GM21576 (cell line): ENCODE measurements around the gene POLD3.
"Not testable (repeated sequence)": the region's sequence is repeated elsewhere in the genome, so short reads cannot be mapped to it uniquely, and the experiment has no call there.

Experiments used
- ATAC-seq: cut with Tn5 transposase; IDR thresholded peaks from one replicate; pipeline ENCODE4 v1.9.1; 2021; ENCODE audit warnings: mild to moderate bottlenecking, moderate library complexity; ENCODE audit not compliant: unreplicated experiment

POLD3 gene

DNA sequence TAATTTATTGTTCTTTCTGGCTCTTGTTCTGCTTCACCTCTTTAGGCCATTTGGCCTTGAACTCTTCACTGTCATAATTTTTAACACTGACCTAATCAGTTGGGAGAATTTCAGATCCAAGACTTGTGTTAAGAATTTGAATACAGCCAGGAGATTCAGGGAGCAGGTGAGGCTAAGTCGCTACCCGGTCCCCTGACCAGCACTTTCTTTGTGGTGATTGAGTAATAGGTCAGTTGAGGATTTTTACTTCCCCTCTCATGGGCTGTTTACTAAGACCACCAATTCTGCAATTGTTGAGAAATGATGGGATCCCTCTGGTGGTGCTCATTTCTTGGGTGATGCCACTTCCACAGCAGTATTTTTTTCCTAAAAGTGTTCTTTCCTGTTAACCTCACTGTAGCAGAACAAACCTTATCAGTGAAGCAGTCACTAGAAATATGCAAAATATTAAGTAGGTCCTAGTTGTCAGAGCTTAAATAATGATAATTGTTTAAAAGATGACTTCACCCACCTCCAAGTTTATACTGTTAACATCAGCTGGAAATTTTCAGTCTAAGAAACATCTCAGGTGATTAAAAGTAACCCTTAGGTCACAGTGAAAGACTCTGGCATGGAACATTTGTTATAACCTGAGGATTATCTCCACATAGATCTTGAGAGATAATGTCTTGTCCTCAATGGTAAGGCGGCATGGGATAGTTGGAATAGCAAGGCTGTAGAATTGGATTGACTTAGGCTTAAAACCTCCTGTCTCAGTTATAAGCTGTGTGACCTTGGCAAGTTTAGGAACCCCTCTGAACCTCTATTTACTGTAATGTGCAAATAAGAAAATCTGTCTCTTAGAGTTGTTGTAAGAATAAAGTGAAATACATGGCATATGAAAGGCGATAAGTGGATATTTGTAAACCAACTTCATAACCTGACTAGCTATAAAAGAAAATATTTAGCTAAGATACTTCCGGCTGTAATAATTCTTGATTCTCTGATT, 41.3 kb downstream of the POLD3 start:
- ATAC-seq = no peak

DNA sequence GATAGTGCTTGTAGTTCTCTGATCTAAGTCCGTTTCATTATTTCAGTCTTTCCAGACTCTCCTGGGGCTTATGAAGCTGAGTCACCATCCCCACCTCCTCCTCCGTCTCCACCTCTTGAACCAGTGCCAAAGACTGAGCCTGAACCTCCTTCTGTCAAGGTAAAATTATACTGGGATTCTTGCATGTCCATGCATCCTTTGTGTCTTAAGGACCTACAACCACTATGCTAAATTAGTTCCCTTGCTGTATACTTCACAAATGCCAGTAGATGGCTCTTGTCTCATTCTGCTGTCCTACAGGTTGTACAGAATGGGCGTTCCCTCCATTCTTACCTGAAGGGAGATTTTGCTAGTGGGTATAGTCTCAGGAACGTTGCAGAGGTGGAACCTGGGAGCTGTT, 42.2 kb downstream of the POLD3 start:
- no peak for ATAC-seq

DNA sequence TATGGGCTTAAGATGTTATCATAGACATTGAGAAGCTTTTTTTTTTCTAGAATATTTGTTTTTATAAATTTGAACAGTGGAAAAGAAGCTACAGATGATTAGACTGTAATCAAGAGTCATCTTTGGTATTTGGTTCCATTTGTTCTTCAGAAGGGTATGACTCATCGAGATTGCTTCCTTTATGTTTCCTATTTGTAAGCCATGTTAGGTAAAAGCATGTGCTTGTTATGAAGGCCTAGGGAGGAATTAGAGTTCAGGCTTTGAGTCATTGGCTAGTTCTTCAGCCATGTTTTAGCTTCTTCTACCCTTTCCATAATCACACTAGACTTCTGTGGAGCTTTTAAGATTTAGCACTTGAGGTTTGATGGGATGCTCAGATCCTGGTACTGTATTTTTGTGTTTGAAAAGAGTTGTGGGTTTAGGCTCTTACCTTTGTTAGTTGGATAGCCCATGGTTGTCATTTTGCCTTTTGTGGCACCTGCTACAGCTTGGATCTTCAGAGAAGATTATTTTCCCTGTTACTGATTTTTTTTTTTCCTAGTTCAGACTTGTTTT, 44.3 kb downstream of the POLD3 start:
- ATAC-seq = no peak

DNA sequence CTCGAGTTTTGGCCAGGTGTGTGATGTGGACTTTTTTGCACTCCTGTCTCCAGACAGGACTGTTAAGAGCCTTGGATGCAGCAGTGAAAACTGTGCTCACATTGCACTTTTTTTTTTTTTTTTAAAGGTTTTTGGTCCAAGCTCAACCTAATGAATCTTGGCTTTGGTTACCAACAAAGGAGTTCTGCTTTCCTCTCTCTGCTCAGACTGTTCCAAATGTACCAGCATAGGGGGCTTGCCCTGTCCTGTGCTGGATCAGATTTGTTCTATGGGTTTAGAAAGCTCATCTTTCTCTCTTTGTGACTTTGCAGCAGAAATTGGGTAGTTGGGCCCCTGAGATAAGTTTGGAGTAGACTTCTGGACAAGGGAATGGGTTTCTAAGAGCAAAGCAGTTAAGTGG, 45.3 kb downstream of the POLD3 start:
- ATAC-seq = no peak

DNA sequence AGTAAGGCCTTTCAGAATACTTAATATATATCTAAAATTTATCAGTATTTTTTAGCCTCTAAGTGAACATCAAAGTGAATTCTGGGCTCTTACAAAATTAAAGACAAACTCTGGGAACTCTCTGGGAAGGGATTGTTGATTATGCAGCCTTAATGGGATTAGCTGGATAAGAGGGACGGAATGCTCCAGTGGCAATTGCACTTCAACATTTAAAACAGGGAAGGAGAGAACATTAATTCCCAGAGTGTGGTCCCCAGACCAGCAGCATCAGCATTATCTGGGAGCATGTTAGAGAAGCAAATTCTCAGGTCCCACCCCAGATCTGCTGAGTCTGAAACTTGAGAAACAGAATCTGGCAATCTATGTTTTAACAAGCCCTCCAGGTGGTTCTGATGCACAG, 46.5 kb downstream of the POLD3 start:
- ATAC-seq = no peak

DNA sequence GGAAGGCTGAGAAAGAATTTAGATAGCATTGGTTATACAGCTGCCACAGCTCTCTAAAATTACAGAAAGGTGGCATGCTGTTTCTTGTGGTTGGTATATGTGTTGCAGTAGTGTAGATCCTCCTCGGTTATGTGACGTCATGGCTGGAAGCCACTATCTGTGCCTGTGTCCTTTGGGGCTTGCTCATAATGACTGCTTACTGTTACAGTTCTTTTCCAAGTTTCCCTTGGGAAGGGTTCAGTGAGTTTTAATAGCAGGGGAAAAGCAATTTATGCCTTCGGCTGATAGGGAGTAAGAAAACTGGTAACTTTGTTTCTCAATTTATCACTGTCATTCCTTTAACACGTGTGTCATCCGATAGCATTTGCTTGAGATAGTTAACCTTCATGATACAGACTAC, 47.2 kb downstream of the POLD3 start:
- no peak for ATAC-seq

DNA sequence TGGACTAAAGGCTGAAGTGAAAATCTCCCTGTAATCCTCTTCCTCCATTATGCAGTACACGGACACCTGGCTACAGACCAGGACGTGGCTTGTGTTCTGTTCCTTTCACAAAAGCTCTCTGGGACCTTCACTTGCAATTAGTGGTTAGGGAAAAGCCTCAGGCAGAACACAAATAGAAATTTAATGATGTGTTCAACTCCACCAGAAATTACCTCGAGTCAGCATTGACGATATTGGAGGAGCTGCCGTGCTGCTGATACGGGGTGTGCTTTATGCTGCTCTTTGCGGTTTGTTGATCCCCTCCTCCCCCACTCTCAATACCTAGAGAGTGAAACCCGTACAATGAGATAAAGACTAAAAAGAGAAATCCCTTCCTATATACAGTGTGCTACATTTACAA, 48.9 kb downstream of the POLD3 start:
- no peak for ATAC-seq

DNA sequence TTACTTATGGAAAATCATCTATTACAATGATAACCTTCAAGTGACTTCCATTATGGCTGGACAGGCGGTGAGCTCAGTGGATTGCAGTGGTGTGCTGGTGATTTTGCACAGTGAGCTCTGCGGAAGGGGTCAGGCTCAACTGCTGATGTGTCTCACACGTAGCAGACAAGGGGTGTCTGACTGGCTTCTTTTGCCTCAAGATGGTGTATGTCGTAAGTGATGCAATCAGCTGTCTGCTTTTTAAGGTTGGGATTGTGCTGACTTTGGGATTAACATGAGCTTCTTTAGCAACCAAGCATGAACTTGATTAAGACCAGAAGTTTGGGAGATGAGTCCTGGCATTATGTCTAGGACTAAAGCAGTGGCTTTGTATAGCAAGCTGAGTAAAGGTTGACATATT, 49.5 kb downstream of the POLD3 start:
- no peak for ATAC-seq

DNA sequence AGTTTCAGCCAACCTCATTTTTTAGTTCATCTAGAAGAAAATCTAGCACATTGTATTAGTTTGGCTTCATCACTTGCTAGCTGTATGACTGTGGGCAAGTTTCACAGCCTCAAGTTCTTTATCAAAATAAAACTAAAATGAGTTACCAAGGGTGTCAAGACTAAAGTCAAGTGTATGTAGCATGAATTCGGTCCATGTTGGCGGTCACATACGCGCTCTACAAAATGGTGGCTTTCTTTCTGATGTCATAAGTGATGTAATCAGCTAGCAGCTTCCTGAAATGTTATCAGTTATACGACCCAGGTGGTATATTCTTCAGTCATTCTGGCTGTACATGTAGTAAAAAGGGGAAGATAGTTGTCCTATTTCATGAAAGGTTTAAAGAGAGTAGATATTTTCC, 50.5 kb downstream of the POLD3 start:
- ATAC-seq = no peak

DNA sequence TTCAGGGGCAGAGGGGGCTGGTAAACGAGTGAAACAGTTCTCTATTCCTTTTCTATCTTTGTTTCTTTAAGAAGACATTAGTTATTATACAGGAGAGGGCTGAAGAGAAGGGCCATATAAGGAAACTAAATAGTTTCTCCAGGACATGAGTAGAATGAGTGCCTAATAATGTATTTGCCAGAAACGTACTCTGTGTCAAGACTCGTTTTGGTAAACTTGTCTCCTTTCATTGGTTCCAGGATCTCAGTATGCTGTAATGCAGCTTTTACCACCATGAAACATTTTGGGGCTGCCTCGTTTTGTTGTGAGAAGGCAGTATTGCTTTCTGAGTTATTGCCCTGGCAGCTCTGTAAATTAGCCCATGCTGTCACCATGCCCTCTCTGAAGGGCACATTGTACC, 51.7 kb downstream of the POLD3 start:
- ATAC-seq = no peak

DNA sequence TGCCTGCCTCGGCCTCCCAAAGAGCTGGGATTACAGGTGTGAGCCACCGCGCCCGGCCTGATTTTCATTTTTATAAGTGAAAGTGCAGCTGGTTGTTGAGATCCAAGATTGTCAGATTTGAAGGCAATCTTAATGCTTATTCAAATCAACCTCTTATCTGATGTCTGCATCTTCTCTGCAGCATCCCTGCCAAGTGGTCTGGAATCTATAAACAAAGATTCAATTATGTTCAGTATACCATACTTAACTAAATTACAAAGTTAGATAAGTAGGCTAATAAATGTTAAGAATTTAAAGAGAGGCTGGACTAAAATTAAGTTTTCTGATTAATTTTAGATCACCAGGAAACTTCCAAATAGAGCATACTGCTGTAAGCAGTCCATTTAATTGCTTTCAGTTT, 53.8 kb downstream of the POLD3 start:
- ATAC-seq = no peak

DNA sequence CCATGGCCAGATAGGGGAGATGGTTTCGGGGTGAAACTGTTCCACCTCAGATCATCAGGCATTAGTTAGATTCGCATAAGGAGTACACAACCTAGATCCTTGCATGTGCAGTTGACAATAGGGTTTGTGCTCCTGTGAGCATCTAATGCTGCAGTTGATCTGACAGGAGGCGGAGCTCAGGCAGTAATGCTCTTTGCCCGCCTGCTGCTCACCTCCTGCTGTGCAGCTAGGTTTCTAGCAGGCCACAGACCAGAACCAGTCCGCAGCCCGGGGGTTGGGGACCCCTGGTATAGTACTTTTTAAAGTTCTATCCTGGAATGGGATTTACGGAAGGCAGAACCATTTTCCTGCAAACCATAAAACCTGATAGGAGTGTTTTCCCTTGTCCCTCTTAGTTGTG, 54.6 kb downstream of the POLD3 start:
- ATAC-seq = no peak

DNA sequence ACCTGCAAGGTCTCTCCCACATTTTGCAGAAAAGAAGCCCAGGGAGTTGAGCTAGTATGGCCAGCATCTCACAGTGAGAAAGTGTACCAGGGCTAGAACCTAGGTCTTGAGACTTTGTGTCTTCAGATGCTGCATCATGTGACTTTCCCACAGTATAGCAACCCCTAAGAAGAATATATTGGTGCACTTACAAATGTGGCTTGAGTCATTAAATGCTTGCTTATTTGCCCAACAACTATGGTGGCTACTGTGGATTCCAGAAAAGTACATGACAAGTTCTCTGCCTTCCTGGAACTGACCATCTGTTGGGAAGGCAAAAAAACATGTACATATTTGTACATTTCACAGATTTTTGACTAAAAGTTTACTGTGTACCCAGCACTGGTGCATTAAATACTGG, 55.0 kb downstream of the POLD3 start:
- no peak for ATAC-seq

DNA sequence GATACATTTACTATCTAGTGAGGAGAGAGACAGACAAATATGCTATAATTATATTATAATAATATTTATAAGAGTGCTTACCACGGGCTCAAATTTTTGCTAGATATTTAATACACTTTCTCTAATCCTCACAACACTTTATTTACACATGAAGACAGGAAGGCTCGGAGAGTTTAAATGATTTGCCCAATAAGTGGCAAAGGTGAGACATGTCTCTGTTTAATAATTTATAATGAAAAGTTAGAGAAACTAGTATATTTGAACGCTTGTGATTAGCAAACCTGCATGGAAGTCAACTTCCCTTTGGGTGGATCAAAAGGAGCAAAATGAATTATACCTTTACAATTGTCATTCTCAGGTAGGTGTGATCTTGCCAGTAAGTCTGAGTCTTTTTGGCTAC, 55.4 kb downstream of the POLD3 start:
- ATAC-seq = no peak

DNA sequence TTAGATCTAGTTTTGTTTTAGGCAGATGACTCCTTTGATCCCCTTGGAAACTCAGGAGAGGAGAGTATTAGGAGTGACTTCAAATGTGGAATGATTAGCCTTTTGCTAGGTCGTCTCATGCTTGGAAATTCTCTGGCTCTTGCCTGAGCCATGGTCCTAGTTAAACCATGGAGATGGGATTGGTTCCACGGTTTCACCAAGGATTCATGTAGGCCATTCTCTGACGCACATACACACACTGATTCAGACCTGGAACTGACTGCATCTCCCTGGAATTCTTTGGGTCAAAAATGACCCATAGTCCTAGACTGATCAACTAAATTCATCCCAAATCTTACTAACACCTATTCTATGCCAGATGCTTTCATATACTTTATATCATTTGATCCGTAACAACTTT, 56.5 kb downstream of the POLD3 start:
- no peak for ATAC-seq

DNA sequence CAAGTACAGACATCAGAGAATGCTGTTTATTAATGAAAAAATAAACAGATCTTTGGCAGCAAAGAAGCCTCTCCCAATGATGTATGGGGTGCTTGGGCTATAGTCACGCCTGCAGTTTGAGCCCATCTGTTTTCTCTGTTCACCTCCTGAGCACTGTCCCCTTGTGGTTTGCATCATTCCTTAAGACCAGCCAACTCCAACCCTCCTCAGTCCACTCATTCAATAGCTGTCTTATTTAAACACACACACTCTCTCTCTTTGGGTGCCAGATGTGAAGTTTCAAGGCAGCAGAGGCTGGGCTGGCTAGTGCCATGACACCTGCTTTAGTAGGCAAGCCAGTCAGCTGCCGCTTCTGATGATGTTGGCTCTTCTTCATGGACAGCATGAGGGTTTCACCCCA, 58.1 kb downstream of the POLD3 start:
- ATAC-seq = no peak

DNA sequence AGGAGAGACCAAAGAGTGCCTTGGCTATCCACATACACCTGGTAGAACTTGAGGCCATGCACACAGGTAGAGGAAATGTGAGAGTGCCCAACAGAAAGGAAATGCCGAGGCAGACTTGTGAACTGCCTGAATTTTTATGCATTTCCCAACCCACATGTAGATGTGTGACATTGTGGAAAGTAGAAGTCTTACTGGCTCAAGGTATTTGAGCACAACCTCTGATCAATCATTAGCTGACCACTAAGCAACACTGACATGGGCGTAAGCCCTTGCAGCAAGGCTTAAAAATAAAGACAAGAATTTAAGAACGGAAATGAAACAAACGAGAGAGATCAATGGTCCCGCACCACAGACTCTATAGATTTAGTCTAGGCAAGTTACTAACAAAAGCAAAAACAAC, 62.6 kb downstream of the POLD3 start:
- no peak for ATAC-seq

DNA sequence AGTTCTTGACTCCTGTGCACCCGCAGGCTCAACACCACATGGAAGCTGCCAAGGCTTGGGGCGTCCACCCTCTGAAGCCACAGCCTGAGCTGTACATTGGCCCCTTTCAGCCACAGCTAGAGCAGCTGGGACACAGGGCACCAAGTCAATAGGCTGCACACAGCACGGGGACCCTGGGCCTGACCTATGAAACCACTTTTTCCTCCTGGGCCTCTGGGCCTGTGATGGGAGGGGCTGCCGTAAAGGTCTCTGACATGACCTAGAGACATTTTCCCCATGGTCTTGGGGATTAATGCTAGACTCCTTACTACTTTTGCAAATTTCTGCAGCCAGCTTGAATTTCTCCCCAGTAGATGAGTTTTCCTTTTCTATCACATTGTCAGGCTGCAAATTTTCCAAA, 66.7 kb downstream of the POLD3 start:
- not testable (repeated sequence) for ATAC-seq

DNA sequence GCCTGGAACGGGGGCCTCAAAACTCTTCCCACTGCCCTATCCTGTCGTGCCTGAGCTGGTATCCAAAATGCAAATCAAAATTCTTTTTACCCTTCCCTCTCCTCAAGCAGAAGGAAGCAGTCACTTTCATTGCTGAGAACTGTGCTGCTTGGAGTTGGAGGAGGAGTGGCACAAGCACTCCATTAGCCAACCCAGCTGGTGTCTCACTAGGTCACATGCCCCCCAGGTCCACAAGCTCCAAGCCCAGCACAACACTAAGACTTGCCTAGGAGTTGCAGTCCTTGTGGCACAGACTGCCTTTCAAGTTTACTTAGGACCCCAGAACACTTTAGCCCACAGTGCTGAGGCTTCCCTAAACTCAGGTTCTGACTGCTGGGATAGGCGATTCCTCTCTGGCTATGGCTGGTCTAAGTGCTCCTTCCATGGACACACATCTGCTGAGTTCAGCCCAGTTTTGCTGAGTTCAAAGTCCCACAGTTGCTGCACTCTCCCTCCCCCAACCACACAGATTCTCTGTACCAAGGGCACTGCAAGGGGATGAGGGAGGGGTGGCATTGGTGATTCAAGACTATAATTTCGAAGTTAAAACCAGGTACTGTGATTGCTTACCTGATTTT, 70.2 kb downstream of the POLD3 start:
- no peak for ATAC-seq

DNA sequence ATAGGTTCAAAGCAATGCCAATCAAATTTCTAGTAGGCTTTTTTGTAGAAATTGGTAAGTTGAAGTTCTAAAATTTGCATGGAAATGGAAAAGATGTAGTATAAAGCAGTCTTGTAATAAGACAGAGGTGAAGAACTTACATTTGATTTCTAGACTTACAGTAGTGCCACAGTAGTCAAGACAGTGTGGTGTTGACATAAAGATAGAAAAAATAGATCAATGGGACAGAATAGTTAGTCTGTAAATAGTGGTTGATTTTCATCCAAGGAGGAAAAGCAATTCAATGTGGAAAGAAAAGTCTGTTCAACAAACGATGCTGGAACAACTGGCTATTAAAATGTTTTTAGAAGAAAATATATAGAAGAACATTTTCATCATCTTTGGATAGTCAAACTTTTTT, 70.9 kb downstream of the POLD3 start:
- ATAC-seq = no peak

DNA sequence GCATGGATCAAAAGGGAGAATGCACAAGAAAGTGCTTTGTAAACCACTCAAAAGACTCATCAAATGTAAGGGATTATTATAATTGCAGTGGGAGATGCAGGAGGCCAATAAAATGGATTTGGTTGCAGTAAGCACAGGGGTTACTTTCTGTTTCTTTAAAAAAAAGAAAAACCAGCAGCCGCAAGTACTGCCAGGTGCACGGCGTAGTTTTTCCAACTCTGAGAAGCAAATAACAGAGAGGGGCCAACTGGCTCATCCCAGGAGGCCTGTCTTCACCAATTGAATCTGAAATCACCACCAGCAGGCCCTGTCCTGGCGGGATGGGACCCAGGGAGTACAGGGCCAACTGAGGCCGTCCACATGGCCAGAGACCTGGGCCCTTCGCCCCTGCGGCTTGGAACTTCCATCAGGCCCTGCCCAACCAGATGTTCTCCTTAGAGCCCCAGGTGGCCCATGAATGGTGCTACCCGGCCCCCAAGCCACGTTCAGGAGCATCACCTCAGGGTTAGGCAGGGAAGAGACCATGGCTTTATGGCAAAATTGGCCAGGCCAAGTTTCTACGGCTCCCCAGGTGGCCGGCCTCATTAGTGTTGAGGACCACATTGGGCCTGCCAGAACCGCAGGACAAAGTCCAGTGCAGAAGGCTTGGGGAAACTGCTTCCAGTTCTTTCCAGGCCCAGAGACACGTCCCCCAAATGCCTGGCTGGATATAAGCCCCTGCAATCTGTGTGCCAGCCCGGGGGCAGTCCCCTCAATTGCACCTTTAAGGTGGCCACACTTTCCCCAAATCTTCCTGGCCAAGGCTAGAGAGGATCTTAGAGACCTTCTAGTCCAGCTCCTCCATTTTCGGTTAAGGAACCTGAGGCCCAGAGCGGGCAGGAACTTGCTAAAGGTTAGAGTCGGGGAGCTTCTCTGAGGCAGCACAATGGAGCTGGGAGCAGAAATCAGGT, 77.1 kb downstream of the POLD3 start:
- no peak for ATAC-seq
